Adrenal gland (tissue), 5 donors: ENCODE results near the gene DCP2.

Experiments
- POLR2A ChIP-seq, 2 donors: fragments of 450-650 bp; IDR thresholded peaks; one replicate each; pipeline ENCODE4 v1.6.1; 2017; ENCODE audit warnings: antibody characterized with exemption in 2 of 2, mild to moderate bottlenecking in 2 of 2, moderate library complexity in 1 of 2
- TF ChIP-seq, protein P1 (sequence below), 6 experiments: fragments of 450-650 bp in 4 of 6; fragments of 200-600 bp in 2 of 6; sonication (generic) in 1 of 6; IDR thresholded peaks; 1 replicate in 5 of 6; 2 replicates in 1 of 6; pipeline versions ENCODE4 v1.5.1 to v1.8.0; 2016 to 2021; ENCODE audit warnings: antibody characterized with exemption in 6 of 6, mild to moderate bottlenecking in 2 of 6, moderate library complexity in 1 of 6
- donor health status: DM: no; HTN: no; CAD: no.

DNA sequence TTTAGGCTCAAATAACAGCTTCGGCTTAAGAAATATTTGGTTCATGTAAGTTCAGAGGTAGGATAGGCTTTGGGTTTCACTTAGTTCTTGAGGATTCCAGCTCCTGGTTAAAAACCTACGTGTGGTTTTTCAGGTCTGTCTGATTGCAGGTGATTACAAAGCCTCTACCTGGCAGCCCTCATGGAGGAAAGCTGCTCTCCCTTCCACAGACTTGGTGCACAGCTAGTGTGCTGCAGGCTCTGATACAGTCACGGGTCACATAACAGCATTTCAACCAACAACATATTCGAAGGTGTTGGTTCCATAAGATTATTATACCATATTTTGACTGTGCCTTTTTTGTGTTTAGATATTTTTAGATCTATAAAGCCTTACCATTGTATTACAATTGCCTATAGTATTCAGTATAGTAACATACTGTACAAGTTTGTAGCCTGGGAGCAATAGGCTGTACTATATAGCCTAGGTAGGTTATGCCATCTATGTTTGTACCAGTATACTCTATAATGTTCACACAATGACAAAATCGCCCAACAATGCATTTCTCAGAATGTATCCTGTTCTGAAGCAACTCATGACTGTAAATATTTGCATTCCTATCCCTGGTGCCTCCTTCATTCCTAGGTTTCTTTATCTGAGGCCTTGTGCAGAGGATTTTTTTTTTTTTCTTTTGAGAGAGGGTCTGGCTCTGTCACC lies 8.0 kb upstream of the DCP2 start:
- no peak for TF ChIP-seq POLR2A (IDR thresholded peaks at IDR 0.05)
- TF ChIP-seq, protein P1, sequence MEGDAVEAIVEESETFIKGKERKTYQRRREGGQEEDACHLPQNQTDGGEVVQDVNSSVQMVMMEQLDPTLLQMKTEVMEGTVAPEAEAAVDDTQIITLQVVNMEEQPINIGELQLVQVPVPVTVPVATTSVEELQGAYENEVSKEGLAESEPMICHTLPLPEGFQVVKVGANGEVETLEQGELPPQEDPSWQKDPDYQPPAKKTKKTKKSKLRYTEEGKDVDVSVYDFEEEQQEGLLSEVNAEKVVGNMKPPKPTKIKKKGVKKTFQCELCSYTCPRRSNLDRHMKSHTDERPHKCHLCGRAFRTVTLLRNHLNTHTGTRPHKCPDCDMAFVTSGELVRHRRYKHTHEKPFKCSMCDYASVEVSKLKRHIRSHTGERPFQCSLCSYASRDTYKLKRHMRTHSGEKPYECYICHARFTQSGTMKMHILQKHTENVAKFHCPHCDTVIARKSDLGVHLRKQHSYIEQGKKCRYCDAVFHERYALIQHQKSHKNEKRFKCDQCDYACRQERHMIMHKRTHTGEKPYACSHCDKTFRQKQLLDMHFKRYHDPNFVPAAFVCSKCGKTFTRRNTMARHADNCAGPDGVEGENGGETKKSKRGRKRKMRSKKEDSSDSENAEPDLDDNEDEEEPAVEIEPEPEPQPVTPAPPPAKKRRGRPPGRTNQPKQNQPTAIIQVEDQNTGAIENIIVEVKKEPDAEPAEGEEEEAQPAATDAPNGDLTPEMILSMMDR (IDR thresholded peaks at IDR 0.05): no peak
